Sigmoid colon (tissue), 7 donors: Measurements from ENCODE around the gene EML6. TPM values are rescaled to one million over a fixed set of nuclear protein-coding genes. Genes with fewer than 3 reads are reported as not detected.

ENCODE experiments used
- DNase-seq: peaks from one replicate; pipeline ENCODE4 v3.0.0-alpha.2; 2019
- H3K27ac ChIP-seq, 4 donors: fragments of 200-600 bp; sonication (generic); one replicate each; pipeline ENCODE4 v1.5.1; 2016 to 2019; ENCODE audit warnings: mild to moderate bottlenecking in 1 of 4
- H3K27me3 ChIP-seq, 3 donors: fragments of 200-600 bp; sonication (generic); one replicate each; pipeline ENCODE4 v1.5.1; 2019; ENCODE audit warnings: mild to moderate bottlenecking in 1 of 3
- H3K36me3 ChIP-seq, 4 donors: fragments of 200-600 bp; sonication (generic); one replicate each; pipeline ENCODE4 v1.5.1; 2016 to 2019
- H3K4me1 ChIP-seq, 4 donors: fragments of 200-600 bp; sonication (generic); one replicate each; pipeline ENCODE4 v1.5.1; 2017 to 2019
- H3K4me3 ChIP-seq, 4 donors: fragments of 200-600 bp; sonication (generic); one replicate each; pipeline ENCODE4 v1.5.1; 2017 to 2019; ENCODE audit warnings: mild to moderate bottlenecking in 2 of 4, moderate library complexity in 1 of 4
- H3K9me3 ChIP-seq, 4 donors: fragments of 200-600 bp in 3 of 4; sonication (generic) in 3 of 4; one replicate each; pipeline versions ENCODE4 v1.5.1 to v1.6.1; 2013 to 2019
- EP300 ChIP-seq, 4 donors: sonication (generic); formaldehyde crosslinking; IDR thresholded peaks; one replicate each; pipeline ENCODE4 v1.6.1; 2017; ENCODE audit warnings: antibody characterized with exemption in 4 of 4
- POLR2A ChIP-seq, 2 donors: fragments of 450-650 bp; IDR thresholded peaks; one replicate each; pipeline ENCODE4 v1.6.1; 2016; ENCODE audit warnings: antibody characterized with exemption in 2 of 2, mild to moderate bottlenecking in 2 of 2, moderate library complexity in 2 of 2
- POLR2AphosphoS5 ChIP-seq, 4 donors: sonication (generic); formaldehyde crosslinking; IDR thresholded peaks; one replicate each; pipeline ENCODE4 v1.6.1; 2017; ENCODE audit warnings: antibody characterized with exemption in 4 of 4
- WGBS, 2 donors: extraction: QIAGEN DNeasy Blood & Tissue Kit; methylation state at CpG; one replicate each; pipeline ENCODE4 v1.1.7; 2013; 5-methylcytosine and 5-hydroxymethylcytosine counted together
- intact Hi-C: fragments of 100-400 bp; cut with DNase I; formaldehyde crosslinking; loops from one replicate; pipeline ENCODE4 v1.15.1; 2023
- polyA plus RNA-seq, 3 donors: library from polyadenylated mRNA; stranded (reverse); fragments of 200-250 nt; gene quantifications; one replicate each; pipeline ENCODE4 v1.2.3, GENCODE V29; 2013
- total RNA-seq, 4 donors: library from RNA; depleted of rRNA; stranded (reverse); fragments of >200 nt; gene quantifications; one replicate each; pipeline ENCODE4 v1.1.0, GENCODE V29; 2016
- TF ChIP-seq, protein P1 (sequence below), 4 experiments: fragments of 450-650 bp in 3 of 4; fragments of 200-600 bp in 1 of 4; IDR thresholded peaks; one replicate each; pipeline ENCODE4 v1.5.1; 2016 to 2019; ENCODE audit warnings: antibody characterized with exemption in 4 of 4, mild to moderate bottlenecking in 3 of 4, moderate library complexity in 2 of 4
- donor health status: healthy with polysubstance abuse.
- donor health status: Bipolar disorder and iron deficiency.
- donor health status: healthy.

Gene EML6
- total and polyA plus RNA-seq, 7 donors: 0.46 to 2.2 (median 1.2) TPM

DNA sequence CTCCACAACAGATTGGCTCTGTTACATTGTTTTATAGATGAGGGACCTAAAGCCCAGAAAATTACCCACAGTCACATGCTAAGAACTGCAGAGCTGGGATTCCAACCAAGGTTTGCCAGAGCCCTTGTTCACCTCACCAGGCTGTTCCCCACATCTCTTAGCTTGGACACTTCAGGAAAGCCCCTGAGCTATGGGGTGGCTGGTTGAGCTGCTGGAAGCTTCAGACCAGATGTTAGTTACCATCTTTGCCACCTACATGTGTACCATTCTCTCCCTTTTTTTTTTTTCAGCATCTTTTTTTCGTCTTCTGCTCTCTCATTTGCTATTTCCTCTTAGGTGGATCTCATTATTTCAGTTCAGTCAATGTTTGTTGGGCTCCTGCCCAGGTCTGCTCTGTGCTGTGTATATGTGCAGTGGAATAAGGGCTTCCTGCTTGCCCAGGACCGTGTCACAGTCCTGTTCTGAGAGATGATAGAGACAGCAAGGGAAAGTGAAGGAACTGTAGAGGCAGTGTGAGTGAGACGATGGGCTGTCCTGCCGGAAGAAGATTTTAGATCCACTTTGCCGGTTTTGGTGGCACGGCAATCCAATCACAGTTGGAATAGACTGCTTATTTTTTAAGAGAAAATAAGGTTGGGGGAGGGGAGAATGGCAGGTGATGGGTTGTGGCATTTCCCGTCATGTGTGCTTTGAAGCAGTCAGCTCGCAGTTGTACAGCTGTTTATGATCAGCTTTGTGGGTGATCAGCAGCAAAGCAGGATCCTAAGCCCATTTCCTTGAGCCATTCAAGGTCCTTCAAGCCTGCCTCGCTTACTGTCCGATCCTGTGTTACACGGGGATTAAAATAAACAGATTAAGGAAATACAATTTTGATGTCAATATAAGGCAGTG is 174.2 kb downstream of the EML6 start:
- no peak overlapping the region for H3K4me3 ChIP-seq
- no peak for DNase-seq
- H3K4me1 ChIP-seq: no peaks in the 10 kb centered on the region
- WGBS, 2 donors: 64 to 75% methylated on average over 11 of the region's 11 CpGs
- no peaks in the 10 kb centered on the region for H3K27me3 ChIP-seq
- TF ChIP-seq EP300 (IDR thresholded peaks at IDR 0.05): no peak
- no peak overlapping the region for H3K27ac ChIP-seq
- H3K9me3 ChIP-seq: no peaks in the 10 kb centered on the region
- H3K36me3 ChIP-seq: no peaks in the 10 kb centered on the region
- intact Hi-C loops: no loop called here

DNA sequence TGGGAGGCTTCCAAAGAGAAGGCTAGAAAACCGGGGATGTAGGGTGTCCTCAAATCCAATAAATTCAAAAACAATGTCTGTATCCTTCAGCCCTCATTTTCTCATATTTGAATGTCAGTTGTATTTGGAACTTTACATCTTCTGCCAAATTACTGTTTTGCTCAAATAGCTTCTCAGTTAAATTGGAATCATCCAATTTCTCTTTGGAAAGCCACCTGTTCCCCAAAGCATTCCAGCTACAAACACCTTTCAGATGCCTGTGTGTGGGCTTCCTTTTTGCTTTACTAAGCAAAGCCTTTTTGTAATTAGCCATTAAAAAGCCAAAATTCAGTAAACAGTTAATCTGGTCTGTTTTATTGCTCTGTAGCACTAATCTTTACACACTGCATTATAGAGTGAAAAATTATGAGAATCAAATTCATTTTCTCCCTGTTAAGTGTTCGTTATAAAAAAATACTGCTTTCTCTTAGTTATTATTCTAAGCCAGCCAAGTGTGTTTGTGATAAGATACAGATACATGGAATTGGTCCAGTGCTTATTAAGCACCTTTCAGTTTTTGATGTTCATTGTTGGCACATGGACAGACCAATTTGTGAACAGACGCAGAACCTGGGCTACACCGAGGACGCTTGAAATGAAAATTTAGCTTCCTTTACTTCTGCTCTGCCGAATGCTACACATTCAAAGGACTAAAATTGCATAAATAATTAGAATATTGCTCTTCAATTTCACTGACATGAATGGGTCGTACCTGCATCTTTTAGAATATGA is 175.2 kb downstream of the EML6 start:
- 85 to 88% methylated on average over 7 of the region's 7 CpGs for WGBS, 2 donors
- intact Hi-C loops: no loop called here
- no peaks in the 10 kb centered on the region for H3K4me1 ChIP-seq
- DNase-seq: no peak
- H3K4me3 ChIP-seq: no peak overlapping the region
- H3K9me3 ChIP-seq: no peaks in the 10 kb centered on the region
- TF ChIP-seq EP300 (IDR thresholded peaks at IDR 0.05) (no peak), POLR2A (IDR thresholded peaks at IDR 0.05) (no peak), POLR2AphosphoS5 (IDR thresholded peaks at IDR 0.05) (no peak)
- TF ChIP-seq, protein P1, sequence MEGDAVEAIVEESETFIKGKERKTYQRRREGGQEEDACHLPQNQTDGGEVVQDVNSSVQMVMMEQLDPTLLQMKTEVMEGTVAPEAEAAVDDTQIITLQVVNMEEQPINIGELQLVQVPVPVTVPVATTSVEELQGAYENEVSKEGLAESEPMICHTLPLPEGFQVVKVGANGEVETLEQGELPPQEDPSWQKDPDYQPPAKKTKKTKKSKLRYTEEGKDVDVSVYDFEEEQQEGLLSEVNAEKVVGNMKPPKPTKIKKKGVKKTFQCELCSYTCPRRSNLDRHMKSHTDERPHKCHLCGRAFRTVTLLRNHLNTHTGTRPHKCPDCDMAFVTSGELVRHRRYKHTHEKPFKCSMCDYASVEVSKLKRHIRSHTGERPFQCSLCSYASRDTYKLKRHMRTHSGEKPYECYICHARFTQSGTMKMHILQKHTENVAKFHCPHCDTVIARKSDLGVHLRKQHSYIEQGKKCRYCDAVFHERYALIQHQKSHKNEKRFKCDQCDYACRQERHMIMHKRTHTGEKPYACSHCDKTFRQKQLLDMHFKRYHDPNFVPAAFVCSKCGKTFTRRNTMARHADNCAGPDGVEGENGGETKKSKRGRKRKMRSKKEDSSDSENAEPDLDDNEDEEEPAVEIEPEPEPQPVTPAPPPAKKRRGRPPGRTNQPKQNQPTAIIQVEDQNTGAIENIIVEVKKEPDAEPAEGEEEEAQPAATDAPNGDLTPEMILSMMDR (IDR thresholded peaks at IDR 0.05): no peak
- no peaks in the 10 kb centered on the region for H3K36me3 ChIP-seq
- H3K27ac ChIP-seq: no peak overlapping the region
- no peaks in the 10 kb centered on the region for H3K27me3 ChIP-seq

DNA sequence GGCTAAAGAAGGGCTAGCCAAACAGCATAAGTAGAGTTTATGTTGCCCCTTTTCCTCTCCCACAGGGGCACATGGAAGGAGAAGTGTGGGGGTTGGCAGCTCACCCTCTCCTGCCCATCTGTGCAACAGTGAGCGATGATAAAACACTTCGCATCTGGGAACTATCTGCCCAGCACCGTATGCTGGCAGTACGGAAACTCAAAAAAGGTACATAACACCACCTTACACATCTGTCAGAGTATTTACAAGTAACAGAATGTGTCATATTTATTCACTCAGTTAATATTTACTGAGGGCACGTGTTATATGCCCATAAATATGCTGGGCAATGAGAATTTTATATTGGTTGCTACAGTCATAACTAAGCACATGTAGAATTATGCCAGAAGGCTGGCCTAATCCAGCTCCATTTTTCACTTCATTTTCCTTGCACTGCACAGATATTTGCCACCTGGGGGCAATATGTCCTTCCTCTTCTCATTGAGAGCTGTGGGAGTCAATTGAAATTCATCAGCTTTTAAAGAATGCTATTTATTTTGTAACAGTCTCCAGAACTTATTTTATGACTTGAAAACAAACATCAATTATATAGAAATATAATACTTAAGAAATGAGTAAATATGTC is 176.2 kb downstream of the EML6 start:
- no peak for TF ChIP-seq POLR2AphosphoS5 (IDR thresholded peaks at IDR 0.05)
- TF ChIP-seq, protein P1 (IDR thresholded peaks at IDR 0.05): peak in 2 of 4 experiments; percentile 44 to 47
- no peak for TF ChIP-seq EP300 (IDR thresholded peaks at IDR 0.05)
- no peak for TF ChIP-seq POLR2A (IDR thresholded peaks at IDR 0.05)
- no peaks in the 10 kb centered on the region for H3K27me3 ChIP-seq
- DNase-seq: no peak
- no peak overlapping the region for H3K4me3 ChIP-seq
- no peaks in the 10 kb centered on the region for H3K4me1 ChIP-seq
- no peaks in the 10 kb centered on the region for H3K36me3 ChIP-seq
- H3K9me3 ChIP-seq: no peaks in the 10 kb centered on the region
- H3K27ac ChIP-seq: no peak overlapping the region
- intact Hi-C loops: loop anchor here (5.0 kb wide), 1 partner anchor 278 kb away; no protein-coding TSS in a partner anchor
- whole genome bisulfite sequencing, 2 donors: 28 to 79% methylated on average over 5 of the region's 5 CpGs

DNA sequence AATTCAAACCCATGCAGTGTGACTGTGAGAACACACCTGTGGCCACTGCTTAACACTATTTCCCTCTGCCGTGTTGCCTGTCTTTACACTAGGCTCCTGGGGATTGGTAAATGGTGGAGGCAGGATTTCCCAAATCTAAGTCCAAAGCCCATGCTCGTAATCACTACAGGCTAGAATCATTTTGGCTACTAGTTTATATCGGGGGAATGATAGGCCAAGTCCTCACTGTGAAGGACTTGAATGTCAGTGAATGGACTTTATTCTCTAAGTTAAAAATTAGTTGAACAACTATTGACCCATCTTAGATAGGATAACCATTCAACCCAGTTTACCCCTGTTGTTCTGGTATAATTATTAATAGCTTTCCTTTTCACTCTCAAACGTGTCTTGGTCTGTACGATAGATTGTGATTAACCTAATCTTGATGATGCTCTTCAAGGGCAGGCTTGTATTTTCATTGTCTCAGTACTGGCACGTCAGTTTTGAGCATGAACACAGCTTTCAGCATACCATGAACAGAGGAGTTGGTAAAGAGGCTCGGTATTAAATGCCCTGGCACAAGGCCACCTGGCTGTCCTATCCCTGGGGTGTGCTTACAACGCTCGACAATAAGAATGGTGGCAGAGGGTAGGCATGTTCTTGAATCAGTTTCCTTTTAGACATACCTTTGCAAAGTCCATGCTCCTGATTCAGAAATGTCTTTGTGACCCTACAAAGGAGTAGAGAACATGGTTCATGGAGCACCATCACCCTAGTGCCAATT is 177.9 kb downstream of the EML6 start:
- H3K36me3 ChIP-seq: no peaks in the 10 kb centered on the region
- intact Hi-C loops: loop anchor here (5.0 kb wide), 1 partner anchor 276 kb away; no protein-coding TSS in a partner anchor
- DNase-seq: no peak
- TF ChIP-seq POLR2AphosphoS5 (IDR thresholded peaks at IDR 0.05) (no peak), EP300 (IDR thresholded peaks at IDR 0.05) (no peak), POLR2A (IDR thresholded peaks at IDR 0.05) (no peak)
- TF ChIP-seq, protein P1 (IDR thresholded peaks at IDR 0.05): no peak
- no peak overlapping the region for H3K4me3 ChIP-seq
- no peaks in the 10 kb centered on the region for H3K4me1 ChIP-seq
- H3K27ac ChIP-seq: no peak overlapping the region
- WGBS, 2 donors: 86 to 90% methylated on average over 9 of the region's 9 CpGs
- no peaks in the 10 kb centered on the region for H3K27me3 ChIP-seq
- H3K9me3 ChIP-seq: no peaks in the 10 kb centered on the region
